Lung (tissue), 16 donors: ENCODE results near the gene DNM2. TPM values are rescaled to one million over a fixed set of nuclear protein-coding genes. Genes with fewer than 3 reads are reported as not detected.

Experiments
- ATAC-seq: fragments of 200-7000 bp; cut with Tn5 transposase; one replicate; pipeline ENCODE4 v1.9.1; 2020; ENCODE audit warnings: moderate number of reproducible peaks; ENCODE audit not compliant: insufficient read depth, low FRiP score
- DNase-seq, 3 donors: peaks; one replicate each; pipeline ENCODE4 v3.0.0-alpha.2; 2013 to 2017
- H3K27ac ChIP-seq, 2 donors: one replicate each; pipeline ENCODE4 v1.5.1; 2013; ENCODE audit warnings: mild to moderate bottlenecking in 2 of 2, moderate library complexity in 2 of 2, control low read depth in 1 of 2, inconsistent platforms in 1 of 2, low read depth in 1 of 2, low read length in 1 of 2
- H3K27me3 ChIP-seq, 3 donors: one replicate each; pipeline ENCODE4 v1.5.1; 2013; ENCODE audit warnings: low read length in 2 of 3; ENCODE audit not compliant: control insufficient read depth in 3 of 3, insufficient read depth in 3 of 3
- H3K36me3 ChIP-seq, 4 donors: one replicate each; pipeline ENCODE4 v1.5.1; 2013; ENCODE audit warnings: low read length in 4 of 4, mild to moderate bottlenecking in 1 of 4, moderate library complexity in 1 of 4; ENCODE audit not compliant: control insufficient read depth in 4 of 4, insufficient read depth in 4 of 4
- H3K4me1 ChIP-seq, 5 donors: one replicate each; pipeline ENCODE4 v1.5.1; 2013; ENCODE audit warnings: low read length in 5 of 5, mild to moderate bottlenecking in 2 of 5, moderate library complexity in 1 of 5; ENCODE audit not compliant: control insufficient read depth in 5 of 5, insufficient read depth in 5 of 5
- H3K4me3 ChIP-seq: one replicate; pipeline ENCODE4 v1.5.1; 2013; ENCODE audit warnings: mild to moderate bottlenecking, control low read depth, moderate library complexity
- H3K9ac ChIP-seq, 2 donors: one replicate each; pipeline ENCODE4 v1.5.1; 2013; ENCODE audit warnings: low read length in 2 of 2, control low read depth in 1 of 2; ENCODE audit not compliant: insufficient read depth in 1 of 2
- H3K9me3 ChIP-seq, 4 donors: one replicate each; pipeline ENCODE4 v1.5.1; 2013; ENCODE audit warnings: low read length in 3 of 4, mild to moderate bottlenecking in 1 of 4, moderate library complexity in 1 of 4; ENCODE audit not compliant: control insufficient read depth in 4 of 4, insufficient read depth in 3 of 4
- WGBS, 2 donors: extraction: QIAGEN DNeasy Blood & Tissue Kit; methylation state at CpG; one replicate each; pipeline ENCODE4 v1.1.7; 2013; 5-methylcytosine and 5-hydroxymethylcytosine counted together
- long read RNA-seq, 5 donors: transcript quantifications; one replicate each; lab custom pipeline, GENCODE V29; 2026
- polyA plus RNA-seq, 2 donors: library from polyadenylated mRNA; stranded (reverse); fragments of 200-250 nt; gene quantifications; one replicate each; pipeline ENCODE4 v1.2.1, GENCODE V29; 2013
- total RNA-seq, 2 donors: library from RNA; depleted of rRNA in 1 of 2; stranded (reverse); fragments of >200 nt in 1 of 2; gene quantifications; one replicate each; pipeline ENCODE4 v1.2.1, GENCODE V29; 2014 to 2021
- TF ChIP-seq, protein P1 (sequence below): IDR thresholded peaks from 2 replicates; pipeline ENCODE4 v1.5.1; 2012; ENCODE audit warnings: mild to moderate bottlenecking; ENCODE audit errors: control extremely low read depth, extremely low read depth
- donor health status: control.
- donor health status: control.
- donor health status: Bipolar disorder and iron deficiency.
- donor health status: healthy.
- donor health status: DM: yes; HTN: yes; CAD: no.

The DNM2 gene
- total RNA-seq: 100 to 1,000 TPM; 202 to 277 TPM
- 100 to 1,000 TPM; 172 to 206 TPM for polyA plus RNA-seq
- long read RNA-seq, donor 1, partial matches to known transcripts: 38 of 39 reads
- long read RNA-seq, donor 1, other reads (novel, unspliced or antisense): 0 of 39 reads
- long read RNA-seq, donor 2, partial matches to known transcripts: 8 of 9 reads
- long read RNA-seq, donor 2, other reads (novel, unspliced or antisense): 0 of 9 reads
- long read RNA-seq, donor 3, full-length matches to known transcripts: 7 of 13 reads
- long read RNA-seq, donor 3, partial matches to known transcripts: 6 of 13 reads
- long read RNA-seq, donor 3, other reads (novel, unspliced or antisense): 0 of 13 reads
- long read RNA-seq, donor 4, full-length matches to known transcripts: 5 of 22 reads
- long read RNA-seq, donor 4, partial matches to known transcripts: 17 of 22 reads
- long read RNA-seq, donor 4, other reads (novel, unspliced or antisense): 0 of 22 reads
- long read RNA-seq, donor 5, full-length matches to known transcripts: 7 of 18 reads
- long read RNA-seq, donor 5, partial matches to known transcripts: 11 of 18 reads
- long read RNA-seq, donor 5, other reads (novel, unspliced or antisense): 0 of 18 reads

GRCh38 chr19:10717356-10718204, at the start of gene DNM2:
Gene DNM2, plus strand, starts transcription at chr19:10718079. Its CDS starts 164 bp downstream, at chr19:10718243.
- H3K9ac ChIP-seq: peak within 1 kb of the TSS; percentile 55 to 57
- TF ChIP-seq, protein P1, sequence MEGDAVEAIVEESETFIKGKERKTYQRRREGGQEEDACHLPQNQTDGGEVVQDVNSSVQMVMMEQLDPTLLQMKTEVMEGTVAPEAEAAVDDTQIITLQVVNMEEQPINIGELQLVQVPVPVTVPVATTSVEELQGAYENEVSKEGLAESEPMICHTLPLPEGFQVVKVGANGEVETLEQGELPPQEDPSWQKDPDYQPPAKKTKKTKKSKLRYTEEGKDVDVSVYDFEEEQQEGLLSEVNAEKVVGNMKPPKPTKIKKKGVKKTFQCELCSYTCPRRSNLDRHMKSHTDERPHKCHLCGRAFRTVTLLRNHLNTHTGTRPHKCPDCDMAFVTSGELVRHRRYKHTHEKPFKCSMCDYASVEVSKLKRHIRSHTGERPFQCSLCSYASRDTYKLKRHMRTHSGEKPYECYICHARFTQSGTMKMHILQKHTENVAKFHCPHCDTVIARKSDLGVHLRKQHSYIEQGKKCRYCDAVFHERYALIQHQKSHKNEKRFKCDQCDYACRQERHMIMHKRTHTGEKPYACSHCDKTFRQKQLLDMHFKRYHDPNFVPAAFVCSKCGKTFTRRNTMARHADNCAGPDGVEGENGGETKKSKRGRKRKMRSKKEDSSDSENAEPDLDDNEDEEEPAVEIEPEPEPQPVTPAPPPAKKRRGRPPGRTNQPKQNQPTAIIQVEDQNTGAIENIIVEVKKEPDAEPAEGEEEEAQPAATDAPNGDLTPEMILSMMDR: peak; percentile 76
- ATAC-seq: peak; percentile 91

DNA sequence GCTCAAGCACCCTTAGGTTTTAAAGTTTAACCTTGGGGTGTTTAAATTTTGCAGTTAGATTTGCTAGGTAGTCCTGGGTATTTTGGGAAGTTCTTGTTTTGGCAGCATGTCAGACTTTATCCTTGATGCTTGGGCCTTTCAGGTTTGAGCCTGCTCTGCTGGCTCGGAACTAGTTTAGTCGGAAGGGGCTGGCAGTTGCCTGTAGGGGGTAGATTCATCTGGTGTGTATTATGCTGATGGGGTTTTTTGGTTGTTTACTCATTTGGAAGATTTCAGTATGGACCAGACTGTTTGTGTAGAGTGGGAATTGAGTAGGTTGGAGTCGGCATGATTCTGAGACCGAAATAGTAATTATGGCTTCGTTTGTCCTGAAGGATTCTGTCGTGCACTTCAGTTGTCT, 48.6 kb upstream of the DNM2 start:
- H3K9me3 ChIP-seq: no peaks in the 10 kb centered on the region
- TF ChIP-seq, protein P1: no peak
- H3K36me3 ChIP-seq: peaks cover 16 to 25% (median 22%) of the 10 kb centered on the region in 4 donors
- WGBS, 2 donors: 78 to 86% methylated on average over 6 of the region's 6 CpGs
- H3K27ac ChIP-seq: no peak overlapping the region
- no peak overlapping the region for H3K4me3 ChIP-seq
- no peak for DNase-seq
- H3K9ac ChIP-seq: no peak overlapping the region
- peaks cover 0 to 4% (median 3%) of the 10 kb centered on the region in 5 donors for H3K4me1 ChIP-seq
- ATAC-seq: no peak
- no peaks in the 10 kb centered on the region for H3K27me3 ChIP-seq

More at GRCh38 chr19:10717356-10718204, at the start of gene DNM2:
- Histone ChIP-seq H3K9me3 (no peaks in the 10 kb centered on the region), H3K27me3 (no peaks in the 10 kb centered on the region), H3K4me3 (peak within 1 kb of the TSS; percentile 95), H3K27ac (peak within 1 kb of the TSS; percentile 75 to 96), H3K4me1 (peaks cover 0 to 16% (median 9%) of the 10 kb centered on the region in 5 donors), H3K36me3 (peaks cover 3 to 9% (median 6%) of the 10 kb centered on the region in 4 donors)
- WGBS, 2 donors: 0% methylated on average over 56 to 57 of the region's 57 CpGs
- peak; percentile 100 for DNase-seq

DNA sequence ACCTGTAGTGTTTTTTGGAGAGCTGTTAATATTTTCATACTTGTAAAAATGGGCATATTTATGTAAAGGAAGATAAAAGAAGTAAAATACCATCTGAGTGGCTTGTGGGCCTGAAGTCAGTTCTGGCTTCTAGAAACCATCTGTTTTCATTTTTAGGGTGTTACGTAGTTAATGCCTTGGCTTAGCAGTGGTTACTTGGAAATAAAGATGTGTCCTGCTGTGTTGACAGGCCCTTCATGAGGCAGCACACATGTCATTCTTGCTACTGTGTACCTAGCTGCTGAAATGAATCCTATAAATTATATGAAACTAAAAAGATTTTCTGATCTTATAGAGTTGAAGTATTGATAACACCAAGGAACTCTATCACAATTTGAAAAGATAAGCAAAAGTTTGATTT, 47.7 kb upstream of the DNM2 start:
- Histone ChIP-seq H3K9ac (no peak overlapping the region), H3K27ac (no peak overlapping the region), H3K4me3 (no peak overlapping the region), H3K27me3 (no peaks in the 10 kb centered on the region), H3K9me3 (no peaks in the 10 kb centered on the region), H3K4me1 (peaks cover 0 to 4% (median 3%) of the 10 kb centered on the region in 5 donors), H3K36me3 (peaks cover 16 to 29% (median 22%) of the 10 kb centered on the region in 4 donors)
- DNase-seq: no peak
- WGBS, 2 donors: 81 to 88% methylated on average over 1 of the region's 1 CpG
- ATAC-seq: no peak
- TF ChIP-seq, protein P1: no peak
